GM12891 (cell line): ENCODE results near the gene CNIH3.

Experiments
- DNase-seq: peaks from one replicate; pipeline ENCODE4 v3.0.0; 2011; ENCODE audit warnings: low spot score; ENCODE audit not compliant: insufficient read length
- FAIRE-seq: peaks from 2 replicates; lab custom pipeline; 2011; peaks lifted over from hg19 to GRCh38; lab: Jason Lieb, UNC
- PAX5 ChIP-seq: IDR thresholded peaks from 2 replicates; pipeline ENCODE4 v1.6.1; 2011; ENCODE audit warnings: low read length, moderate library complexity, mild to moderate bottlenecking; ENCODE audit not compliant: insufficient read depth, severe bottlenecking
- POLR2A ChIP-seq: IDR thresholded peaks from 2 replicates; pipeline ENCODE4 v1.6.1; 2011; ENCODE audit warnings: low read depth, low read length, control low read depth
- POLR2AphosphoS5 ChIP-seq: IDR thresholded peaks from 2 replicates; pipeline ENCODE4 v1.6.1; 2011; ENCODE audit warnings: low read depth, low read length, control low read depth
- POU2F2 ChIP-seq: IDR thresholded peaks from 2 replicates; pipeline ENCODE4 v1.6.1; 2011; ENCODE audit warnings: low read depth, mild to moderate bottlenecking, control low read depth, low read length, moderate library complexity
- SPI1 ChIP-seq: IDR thresholded peaks from 2 replicates; pipeline ENCODE4 v1.6.1; 2011; ENCODE audit warnings: low read depth, low read length, control low read depth
- TAF1 ChIP-seq: IDR thresholded peaks from 2 replicates; pipeline ENCODE4 v1.6.1; 2011; ENCODE audit warnings: low read depth, low read length, control low read depth

Gene CNIH3

DNA sequence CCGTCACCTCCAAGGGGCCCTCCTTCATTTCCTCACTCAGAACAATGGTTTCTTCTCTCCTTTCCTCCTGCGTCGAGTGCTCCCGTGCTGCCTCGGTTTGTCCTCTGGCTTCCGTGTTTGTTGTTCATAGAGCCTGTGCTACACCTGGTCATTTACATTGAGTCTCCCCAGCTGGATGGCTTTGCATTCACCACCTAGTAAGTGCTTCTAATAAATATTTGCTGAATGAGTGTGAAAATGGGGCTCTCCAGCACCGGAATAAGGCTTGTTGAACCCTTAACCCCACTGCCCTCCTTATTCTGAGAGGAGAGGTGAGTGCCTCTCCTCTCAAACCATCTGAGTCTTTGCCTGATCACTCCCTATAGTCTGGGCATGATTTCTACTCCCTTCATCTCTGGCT lies 104.9 kb downstream of the CNIH3 start:
- TF ChIP-seq SPI1: no peak
- DNase-seq (no peak), FAIRE-seq (no peak)

DNA sequence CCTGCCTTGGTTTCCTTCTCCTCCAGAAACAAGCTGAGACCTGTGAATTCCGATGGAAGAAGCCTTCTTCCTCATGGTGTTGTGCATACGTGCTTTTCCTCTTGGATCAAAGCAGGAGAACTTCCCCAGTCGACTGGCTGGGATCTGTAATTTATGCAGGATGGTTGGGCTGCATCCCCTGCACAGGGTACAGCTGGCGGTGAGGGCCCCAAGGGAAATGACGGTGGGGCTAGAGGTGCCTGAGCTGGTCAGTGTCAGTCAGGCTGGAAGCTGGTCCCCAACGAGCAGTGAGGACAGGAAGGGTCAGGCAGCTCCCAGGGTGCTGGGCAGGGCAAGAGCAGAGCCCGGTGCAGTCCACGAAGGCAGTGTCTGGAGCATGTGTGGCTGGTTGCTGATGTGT lies 106.7 kb downstream of the CNIH3 start:
- no peak for TF ChIP-seq POU2F2
- no peak for TF ChIP-seq SPI1
- no peak for TF ChIP-seq POLR2A
- TF ChIP-seq PAX5: no peak
- no peak for TF ChIP-seq POLR2AphosphoS5
- TF ChIP-seq TAF1: no peak
- DNase-seq (no peak), FAIRE-seq (no peak)

DNA sequence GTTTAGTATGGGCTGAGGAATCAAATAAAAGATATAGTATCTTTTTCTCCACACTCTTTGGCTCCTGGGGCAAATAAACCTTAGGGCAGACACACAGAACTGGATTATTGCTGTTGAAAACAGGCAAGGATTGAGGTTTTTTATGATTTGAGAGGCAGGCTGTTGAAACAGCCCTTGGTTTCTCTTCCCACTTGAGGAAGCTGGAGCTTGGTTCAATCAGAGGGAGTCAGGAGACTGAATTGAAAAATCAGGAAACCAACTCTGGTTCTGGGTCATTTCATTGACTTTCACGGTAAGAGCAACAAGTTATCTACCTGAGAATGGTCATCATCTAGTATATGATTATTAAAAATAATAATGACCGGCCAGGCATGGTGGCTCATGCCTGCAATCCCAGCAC lies 108.4 kb downstream of the CNIH3 start:
- FAIRE-seq (no peak), DNase-seq (no peak)
- TF ChIP-seq POLR2AphosphoS5: no peak
- TF ChIP-seq SPI1: no peak
- TF ChIP-seq POU2F2: no peak

DNA sequence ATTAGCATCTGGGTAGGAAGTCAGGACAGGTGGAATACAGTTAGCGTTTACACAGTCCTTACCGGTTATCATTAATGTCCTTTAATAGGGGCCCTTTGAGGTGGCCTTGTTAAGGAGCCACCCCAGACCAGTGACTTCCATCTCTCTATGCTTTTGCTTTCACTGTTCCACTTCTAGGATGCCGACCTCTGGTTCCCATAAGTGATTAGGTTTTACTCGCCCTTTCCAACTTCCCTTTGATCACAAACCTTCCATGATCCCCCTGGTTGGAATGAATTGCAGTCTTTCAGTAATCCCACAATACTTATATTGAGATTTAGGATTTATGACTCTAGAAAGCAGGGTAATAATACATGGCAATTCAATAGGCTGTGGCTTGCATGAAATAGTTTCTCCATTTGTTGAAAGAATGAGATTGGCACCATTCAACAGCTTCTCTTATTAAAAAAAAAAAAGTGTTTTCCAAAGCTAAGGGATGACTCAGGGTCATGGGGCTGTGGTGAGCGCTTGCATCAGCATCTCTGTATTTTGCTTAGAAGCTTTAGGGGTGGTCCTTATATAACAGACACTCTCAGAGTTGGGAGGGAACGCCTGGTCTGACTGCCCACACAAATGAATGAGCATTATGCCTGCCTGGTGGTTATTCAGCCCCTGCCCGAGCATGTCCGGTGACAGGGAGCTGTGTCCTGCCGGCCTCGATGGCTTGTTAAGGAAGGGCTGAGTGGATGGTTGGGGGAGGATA lies 110.5 kb downstream of the CNIH3 start:
- DNase-seq (no peak), FAIRE-seq (no peak)
- TF ChIP-seq POLR2A (no peak), PAX5 (no peak)

DNA sequence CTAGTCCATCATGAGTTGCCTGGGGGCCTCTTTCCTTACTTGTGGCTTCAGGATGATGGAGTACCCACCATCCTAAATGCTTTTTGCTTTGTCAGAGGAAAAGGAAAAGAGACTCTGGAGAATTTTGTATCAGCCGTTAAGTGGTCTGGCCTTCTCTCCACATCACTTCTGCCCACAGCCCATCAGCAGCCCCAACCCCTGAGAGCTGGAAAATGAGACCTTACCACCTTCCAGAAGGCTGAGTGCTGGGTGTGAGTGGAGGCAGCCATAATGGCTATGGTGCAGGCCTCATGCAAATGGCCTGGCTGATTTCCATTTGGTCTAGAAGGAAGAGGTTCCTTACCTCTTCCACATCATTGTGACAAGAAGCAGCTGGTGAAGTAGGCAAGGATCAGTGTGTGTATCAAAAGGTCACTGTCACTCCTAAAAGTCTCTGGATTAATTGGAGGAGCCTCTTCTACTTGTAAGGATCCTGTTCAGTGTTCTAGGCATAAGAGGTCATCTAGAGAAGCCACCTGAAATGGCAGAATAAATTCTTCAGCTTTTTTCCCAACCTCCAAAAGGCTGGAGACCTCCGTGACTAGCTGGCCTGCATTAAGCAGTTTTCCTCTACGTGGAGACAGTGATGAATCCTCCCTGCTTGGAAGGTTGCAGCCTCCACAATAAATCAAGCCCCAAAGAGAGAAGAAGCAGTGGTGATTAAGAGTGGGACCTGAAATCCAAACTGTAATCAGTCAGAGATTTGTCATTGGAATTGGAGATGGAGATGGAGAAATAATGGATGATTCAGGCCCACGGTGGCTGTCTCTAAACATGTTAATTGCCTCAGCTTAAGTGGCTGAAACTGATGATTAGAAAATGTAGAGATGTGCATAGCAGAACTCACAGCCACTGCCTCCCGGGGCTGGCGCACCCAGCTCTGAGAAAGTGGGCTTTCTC lies 111.5 kb downstream of the CNIH3 start:
- DNase-seq: no peak
- FAIRE-seq: no peak
- TF ChIP-seq TAF1 (no peak), SPI1 (no peak), POU2F2 (no peak), POLR2A (no peak), PAX5 (no peak), POLR2AphosphoS5 (no peak)

DNA sequence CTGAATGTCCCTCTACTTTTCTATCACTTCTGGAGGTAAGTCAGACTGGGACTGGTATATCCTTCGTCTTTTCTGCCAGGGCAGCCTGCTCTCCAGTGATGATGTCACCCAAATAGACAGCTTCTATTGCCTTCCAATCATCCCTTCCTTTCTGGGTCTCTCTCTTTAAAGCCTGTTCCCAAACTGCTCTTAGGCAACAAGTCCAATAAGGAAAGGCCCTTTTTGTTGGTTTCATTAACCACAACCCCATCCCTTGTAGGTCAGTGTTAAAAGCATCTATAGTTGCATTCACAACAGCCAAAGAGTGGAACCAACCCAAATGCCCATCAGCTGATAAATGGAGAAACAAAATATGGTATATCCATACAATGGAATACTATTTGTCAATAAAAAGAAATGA lies 114.4 kb downstream of the CNIH3 start:
- DNase-seq: no peak
- TF ChIP-seq PAX5 (no peak), POU2F2 (no peak), POLR2A (no peak), SPI1 (no peak), POLR2AphosphoS5 (no peak), TAF1 (no peak)
- no peak for FAIRE-seq

DNA sequence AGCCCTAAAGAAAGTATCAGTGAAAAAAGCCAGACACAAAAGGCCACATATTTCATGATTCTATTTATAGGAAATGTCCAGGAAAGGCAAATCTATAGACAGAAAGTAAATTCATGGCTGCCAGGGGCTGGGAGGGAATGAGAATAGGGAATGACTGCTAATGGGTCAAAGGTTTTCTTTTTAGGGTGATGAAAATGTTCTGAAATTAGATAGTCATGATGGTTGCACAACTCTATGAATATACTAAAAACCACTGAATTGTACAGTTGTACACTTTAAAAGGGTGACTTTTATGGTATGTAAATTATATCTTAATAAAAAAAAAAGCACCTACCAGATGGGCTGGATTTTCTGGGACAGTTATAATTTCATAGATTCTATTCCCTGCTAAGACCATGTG lies 114.8 kb downstream of the CNIH3 start:
- no peak for DNase-seq
- FAIRE-seq: no peak
- TF ChIP-seq POU2F2 (no peak), PAX5 (no peak), SPI1 (no peak), POLR2A (no peak), POLR2AphosphoS5 (no peak), TAF1 (no peak)

DNA sequence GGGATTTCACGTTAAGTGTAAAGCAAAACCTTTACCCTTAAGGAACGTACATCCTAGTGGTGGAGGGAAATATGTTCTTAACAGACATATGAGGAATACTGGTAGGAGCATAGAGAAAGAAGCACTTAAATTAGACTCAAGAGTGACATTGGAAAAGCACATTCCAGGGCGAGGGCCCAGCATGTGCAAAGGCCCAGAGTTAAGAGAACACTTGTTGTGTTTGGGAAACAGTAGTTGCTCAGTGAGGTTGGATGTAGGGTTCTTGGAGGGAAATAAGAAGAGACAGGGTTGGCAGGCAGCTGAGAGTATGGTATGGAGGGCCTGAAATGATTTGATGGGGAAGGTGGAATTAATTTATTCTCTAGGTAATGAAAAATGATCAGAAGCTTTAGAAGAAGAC lies 115.5 kb downstream of the CNIH3 start:
- DNase-seq (no peak), FAIRE-seq (no peak)
- no peak for TF ChIP-seq TAF1

DNA sequence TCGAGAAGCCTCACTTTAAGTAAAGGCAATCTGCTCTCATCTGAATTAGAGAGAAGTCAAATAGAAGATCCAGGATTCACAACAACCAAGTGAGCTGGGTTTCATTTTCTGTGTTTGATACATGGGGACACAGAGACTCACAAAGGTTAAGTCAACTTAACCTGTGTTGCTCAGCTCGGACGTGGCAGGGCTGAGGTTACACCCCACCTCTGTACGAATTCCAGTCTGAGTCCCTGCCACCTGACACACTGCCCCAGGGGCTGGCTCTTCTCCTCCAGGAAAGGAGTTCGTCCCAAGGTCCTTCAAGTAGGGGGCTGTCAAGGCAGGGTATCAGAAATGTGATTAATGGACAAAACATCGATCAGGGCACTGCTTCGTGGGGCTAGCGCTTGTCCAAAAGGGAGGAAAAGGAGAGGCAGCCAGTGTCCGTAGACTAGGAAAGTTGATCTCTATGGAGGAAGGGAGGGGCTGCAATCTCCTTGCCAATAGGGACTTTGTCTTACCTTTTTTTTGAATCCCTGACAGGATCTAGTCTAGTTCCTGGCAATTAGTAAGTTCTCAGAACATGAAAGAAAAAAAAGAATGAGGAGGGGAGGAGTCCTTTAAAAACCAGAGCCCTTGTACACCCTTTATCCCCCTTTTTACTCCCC lies 116.4 kb downstream of the CNIH3 start:
- DNase-seq: no peak
- TF ChIP-seq SPI1 (no peak), POU2F2 (no peak), PAX5 (no peak), POLR2AphosphoS5 (no peak), POLR2A (no peak), TAF1 (no peak)
- peak; percentile 47 for FAIRE-seq
